Measurements from ENCODE around the gene BLOC1S4.

- TF ChIP-seq, protein P1, sequence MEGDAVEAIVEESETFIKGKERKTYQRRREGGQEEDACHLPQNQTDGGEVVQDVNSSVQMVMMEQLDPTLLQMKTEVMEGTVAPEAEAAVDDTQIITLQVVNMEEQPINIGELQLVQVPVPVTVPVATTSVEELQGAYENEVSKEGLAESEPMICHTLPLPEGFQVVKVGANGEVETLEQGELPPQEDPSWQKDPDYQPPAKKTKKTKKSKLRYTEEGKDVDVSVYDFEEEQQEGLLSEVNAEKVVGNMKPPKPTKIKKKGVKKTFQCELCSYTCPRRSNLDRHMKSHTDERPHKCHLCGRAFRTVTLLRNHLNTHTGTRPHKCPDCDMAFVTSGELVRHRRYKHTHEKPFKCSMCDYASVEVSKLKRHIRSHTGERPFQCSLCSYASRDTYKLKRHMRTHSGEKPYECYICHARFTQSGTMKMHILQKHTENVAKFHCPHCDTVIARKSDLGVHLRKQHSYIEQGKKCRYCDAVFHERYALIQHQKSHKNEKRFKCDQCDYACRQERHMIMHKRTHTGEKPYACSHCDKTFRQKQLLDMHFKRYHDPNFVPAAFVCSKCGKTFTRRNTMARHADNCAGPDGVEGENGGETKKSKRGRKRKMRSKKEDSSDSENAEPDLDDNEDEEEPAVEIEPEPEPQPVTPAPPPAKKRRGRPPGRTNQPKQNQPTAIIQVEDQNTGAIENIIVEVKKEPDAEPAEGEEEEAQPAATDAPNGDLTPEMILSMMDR (IDR thresholded peaks at IDR 0.05; ENCODE audit: low read length): no peak
- no peak for TF ChIP-seq EZH2 (IDR thresholded peaks at IDR 0.05; ENCODE audit: borderline replicate concordance, low read length)
Measured at GRCh38 chr4:6715704-6716017, 313 bp upstream of the BLOC1S4 start.

Data from OCI-LY1 (cell line).